IPS-NIHi7 (cell line): Measurements from ENCODE around the gene IZUMO1.

Experiments
- DNase-seq: peaks from one replicate; pipeline ENCODE4 v3.0.0; 2012; ENCODE audit warnings: mixed read lengths; ENCODE audit errors: extremely low spot score

IZUMO1 gene

DNA sequence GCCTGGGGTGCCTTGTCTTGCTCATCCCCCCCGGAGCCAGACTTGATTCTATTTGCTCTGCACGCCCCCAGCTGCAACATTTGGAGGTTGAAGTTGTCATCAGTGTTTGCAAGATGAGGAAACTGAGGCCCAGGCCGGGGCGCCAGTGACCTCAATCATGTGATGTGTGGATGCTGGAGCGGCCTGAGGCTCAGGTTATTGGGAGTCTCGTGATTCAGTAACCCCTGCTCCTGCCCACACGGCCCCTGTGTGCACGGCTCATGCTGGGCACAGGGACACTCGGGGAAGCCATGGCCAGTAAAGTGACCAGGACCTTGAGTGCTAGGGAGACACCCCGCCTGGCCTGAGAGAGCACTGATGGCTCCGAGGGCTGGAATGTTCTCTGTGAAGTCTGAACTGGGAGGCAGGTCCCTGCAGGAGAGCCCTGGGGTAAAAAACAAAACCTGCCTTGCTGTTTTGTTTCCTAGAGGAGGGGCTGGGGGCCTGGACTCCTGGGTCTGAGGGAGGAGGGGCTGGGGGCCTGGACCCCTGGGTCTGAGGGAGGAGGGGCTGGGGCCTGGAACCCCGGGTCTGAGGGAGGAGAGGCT, 10.5 kb upstream of the IZUMO1 start:
- DNase-seq = no peak

DNA sequence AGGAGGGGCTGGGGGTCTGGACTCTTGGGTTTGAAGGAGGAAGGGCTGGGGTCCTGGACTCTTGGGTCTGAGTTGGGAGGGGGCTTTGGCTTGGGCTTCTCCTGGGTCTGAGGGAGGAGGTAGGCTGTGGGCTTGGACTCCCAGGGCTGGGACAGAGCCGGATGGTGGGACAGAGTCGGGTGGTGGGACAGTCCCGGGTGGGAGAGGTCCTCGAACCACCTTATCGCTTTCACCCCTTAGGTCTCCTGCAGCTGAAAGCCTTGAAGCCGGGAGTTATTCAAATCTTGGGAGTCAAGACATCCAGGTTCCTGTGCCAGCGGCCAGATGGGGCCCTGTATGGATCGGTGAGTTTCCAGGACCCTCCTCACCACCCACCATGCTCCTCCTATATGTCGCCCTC, 10.0 kb upstream of the IZUMO1 start:
- DNase-seq = no peak

DNA sequence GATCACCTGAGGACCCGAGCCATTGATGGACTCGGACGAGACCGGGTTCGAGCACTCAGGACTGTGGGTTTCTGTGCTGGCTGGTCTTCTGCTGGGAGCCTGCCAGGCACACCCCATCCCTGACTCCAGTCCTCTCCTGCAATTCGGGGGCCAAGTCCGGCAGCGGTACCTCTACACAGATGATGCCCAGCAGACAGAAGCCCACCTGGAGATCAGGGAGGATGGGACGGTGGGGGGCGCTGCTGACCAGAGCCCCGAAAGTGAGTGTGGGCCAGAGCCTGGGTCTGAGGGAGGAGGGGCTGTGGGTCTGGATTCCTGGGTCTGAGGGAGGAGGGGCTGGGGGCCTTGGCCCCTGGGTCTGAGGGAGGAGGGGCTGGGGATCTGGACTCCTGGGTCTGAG, 9.5 kb upstream of the IZUMO1 start:
- no peak for DNase-seq

DNA sequence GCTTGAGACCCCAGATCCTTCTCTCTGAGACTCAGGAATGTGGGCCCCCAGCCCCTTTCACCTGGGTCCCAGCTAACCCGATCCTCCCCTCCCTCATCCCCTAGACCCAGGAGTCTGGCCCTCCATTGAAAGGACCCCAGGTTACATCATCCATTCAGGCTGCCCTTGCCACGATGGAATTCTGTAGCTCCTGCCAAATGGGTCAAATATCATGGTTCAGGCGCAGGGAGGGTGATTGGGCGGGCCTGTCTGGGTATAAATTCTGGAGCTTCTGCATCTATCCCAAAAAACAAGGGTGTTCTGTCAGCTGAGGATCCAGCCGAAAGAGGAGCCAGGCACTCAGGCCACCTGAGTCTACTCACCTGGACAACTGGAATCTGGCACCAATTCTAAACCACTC, 9.1 kb upstream of the IZUMO1 start:
- no peak for DNase-seq

DNA sequence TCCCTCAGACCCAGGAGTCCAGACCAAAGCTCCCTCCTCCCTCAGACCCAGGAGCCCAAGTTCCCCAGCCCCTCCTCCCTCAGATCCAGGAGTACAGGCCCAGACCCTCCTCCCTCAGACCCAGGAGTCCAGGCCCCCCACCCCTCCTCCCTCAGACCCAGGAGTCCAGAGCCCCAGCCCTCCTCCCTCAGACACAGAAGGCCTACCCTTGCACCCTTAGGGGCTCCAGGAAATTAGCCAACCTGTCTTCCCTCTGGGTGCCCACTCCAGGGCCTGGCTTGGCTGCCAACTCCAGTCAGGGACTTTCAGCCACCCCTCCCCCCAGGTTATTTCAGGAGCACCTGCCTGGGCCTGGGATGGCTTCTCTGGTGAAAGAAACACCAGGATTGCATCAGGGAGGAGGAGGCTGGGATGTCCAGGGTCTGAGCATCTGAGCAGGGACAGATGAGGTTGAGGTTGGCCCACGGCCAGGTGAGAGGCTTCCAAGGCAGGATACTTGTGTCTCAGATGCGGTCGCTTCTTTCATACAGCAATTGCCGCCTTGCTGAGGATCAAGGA, 8.5 kb upstream of the IZUMO1 start, which contains the start of gene FGF21:
Gene FGF21 (plus strand): TSS at position 441 of the 558 bp plus-strand sequence. CDS start 713 bp downstream, outside the sequence.
- DNase-seq = no peak

DNA sequence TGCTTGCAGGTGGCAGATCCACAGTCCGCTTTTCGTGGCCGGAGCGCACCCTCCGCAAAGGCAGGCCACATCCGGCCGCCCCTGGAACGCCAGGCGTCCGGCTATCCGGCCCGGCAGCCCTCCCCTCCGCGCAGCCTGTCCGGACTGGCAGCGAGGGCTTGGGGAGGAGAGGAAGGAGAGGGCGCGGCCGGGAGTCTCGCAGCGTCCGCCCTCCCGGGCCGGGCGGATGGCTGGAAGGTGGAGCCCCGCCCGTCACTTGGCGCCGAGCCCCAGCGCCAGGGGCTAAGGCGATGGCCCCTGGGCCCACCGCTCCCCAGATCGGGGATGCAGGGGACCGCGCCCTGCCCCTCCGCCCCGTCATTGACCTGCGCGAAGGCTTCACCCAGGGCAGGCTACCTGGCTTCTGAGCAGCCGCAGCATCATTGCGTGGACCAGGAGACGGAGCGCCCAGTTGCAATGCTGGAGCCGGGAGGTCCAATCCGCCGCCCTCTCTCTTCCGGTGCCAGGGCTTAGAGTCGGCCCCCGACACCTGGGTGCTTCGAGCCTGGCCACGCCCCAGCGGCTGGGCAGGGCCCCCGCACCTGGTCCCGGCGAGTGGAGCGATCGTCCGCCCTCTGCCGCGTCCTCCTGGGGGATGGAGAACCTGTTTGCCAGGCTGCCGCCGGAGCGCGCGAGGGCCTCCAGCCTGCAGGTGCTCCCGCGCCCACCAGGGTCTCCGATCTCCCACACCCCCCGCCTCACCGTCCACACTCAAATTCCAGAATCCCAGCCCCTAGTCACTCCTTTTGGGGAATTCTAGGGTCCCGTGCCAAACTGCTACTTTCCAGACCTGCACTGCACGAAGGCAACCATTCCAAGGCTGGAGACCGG, 6.0 kb upstream of the IZUMO1 start, which contains the start of gene FUT1:
Gene FUT1 (minus strand): TSS at position 146 of the 870 bp plus-strand sequence. CDS start 1,360 bp downstream, outside the sequence.
- DNase-seq = peak; percentile 92

DNA sequence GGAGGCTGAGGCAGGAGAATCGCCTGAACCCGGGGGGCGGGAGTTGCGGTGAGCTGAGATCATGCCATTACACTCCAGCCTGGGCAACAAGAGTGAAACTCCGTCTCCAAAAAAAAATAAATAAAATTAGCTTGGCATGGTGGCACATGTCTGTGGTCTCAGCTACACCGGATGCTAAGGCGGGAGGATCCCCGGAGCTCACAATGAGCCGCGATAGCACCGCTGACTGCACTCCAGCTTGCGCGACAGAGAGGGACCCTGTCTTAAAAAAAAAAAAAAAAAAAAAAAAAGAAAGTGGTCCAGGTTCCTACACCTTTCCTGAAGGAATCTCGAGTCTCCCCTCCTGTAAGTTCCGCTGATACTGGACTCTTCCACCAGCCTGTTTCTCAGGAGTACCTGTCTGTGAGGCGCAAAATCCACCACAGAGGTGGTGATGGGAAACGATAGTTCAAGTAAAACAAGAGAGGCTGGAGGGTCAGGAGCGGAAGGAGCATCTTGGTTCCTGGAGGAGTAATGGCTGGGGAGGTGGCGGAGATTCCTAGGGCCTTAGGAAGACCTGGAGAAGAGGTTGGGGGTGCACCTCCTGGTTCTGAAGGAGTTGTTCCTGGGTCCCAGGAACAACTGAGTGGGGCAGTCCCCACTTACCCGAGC, 5.3 kb upstream of the IZUMO1 start:
- DNase-seq = no peak

DNA sequence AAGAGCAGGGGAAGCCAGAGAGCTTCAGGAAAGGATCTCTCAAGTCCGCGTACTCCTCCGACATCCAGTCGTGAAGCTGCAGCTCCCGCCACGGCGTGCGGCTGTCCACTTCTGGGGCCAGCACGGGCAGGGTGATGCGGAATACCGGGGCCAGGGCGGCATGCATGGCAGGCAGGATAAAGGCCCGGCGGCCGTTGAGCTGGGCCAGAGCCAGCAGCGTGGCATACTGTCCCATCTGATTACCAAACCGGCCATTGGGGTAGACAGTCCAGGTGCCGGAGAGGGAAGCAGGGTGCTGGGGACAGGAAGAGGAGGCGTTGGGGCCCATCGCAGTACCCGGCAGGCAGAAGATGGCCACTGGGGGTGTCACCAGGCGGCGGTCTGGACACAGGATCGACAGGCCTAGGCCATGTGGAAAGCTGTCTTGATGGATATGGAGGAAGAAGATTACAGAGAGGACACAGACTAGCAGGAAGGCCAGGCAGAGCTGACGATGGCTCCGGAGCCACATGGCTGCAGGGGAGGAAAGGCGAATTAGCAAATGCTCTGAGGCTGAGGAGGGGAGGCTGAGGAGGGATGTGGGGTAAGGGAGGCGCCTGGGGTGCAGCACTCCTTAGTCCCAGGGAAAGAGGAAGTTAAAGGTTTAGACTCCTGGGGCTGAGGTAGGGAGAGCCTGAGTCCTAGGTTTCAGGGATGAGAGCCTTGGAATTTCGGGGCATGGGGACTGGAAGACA, 4.2 kb upstream of the IZUMO1 start:
- no peak for DNase-seq

DNA sequence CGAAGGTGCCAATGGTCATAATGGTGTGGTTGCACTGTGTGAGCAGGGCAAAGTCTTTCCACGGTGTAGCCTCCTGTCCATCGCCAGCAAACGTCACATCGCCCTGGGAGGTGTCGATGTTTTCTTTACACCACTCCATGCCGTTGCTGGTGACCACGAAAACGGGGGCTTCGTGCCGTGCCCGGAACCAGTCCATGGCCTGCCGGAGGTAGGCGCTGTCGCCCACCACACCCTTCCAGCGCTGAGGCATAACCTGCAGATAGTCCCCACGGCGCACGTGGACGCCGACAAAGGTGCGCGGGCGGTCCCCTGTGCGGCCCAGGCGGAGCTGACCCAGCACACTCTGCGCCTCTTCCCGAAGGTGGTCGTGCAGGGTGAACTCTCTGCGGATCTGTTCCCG, 3.6 kb upstream of the IZUMO1 start:
- no peak for DNase-seq

DNA sequence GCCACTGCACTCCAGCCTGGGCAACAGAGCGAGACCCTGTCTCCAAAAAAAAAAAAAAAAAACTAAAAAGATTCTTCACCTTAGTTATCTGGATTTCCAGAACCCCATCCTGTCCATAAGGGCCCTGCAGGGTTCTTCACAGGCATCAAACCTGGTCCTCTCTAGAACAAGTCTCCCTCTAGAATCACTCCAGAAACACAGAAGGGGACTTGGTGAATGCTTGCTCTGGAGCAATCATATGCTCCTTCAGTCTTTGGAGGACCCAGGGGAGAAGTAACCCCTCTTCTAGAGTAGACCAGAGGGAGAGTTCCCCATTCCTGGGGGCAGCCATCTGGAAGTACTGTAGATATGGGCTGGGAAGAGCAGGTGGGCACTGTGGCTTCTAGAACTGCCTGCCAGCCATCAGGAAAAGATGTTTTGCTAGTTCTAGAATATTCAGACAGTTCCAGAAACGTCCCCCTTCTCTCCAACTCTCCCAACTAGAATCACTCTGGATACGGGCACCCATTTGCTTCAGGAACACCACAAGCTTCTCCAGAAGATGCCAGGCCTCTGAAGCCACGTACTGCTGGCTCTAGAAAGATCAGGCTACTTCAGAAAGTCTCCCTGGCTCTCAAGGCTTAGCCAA, 3.0 kb upstream of the IZUMO1 start:
- no peak for DNase-seq

DNA sequence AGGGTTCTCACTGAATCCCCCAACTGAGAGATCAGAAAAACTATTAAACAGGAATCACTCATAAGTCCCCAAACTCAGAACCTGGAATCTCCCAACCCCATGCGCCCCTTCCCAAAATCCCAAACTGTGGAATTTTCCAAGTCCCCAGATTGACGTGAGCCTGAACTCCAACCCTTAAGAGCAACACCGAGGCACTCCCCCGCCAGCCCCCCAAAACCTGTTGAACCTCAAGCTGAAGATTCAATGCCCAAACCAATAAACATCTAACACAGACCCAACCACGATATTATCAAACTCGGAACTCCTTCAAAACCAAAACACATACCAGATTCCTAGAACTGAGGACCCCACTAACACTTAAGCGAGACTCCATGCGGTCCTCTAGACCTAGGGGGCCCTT, 599 bp downstream of the IZUMO1 start:
- DNase-seq = no peak

DNA sequence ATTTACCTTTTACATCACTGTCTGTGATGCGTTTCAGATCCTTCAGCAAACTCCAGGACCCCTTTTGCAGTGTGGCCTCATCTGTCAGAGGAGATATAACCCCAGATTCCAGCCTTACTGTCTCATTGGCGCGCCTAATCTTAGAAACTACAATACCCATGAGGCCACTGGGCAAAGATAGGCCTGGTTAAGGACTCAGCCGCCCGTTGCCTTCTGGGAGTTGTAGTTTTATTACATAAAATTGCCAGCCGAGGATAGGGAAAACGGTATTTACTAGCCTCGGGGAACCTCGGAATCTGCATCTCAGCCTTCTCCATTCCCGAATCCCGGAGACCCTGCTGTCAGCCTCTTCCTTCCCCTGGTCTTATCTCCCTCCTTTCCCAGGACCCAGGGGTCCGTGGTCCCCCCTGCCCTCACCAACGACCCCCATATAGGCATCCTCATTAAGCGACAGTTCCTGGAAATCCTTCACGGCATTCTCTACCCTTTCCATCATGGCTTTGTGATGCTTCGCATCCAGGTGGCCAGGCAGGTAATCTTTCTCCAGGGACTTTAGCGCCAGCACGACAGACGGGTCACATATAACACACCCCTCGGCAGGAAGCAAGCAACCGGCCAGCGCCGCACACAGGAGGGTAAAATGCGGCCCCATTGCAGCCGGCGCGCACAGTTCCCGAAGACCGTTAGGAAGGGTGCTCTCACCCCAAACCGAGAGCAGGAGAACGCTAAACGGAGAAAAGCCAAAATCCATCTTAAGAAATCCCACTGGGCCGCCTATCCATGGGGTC, 1.3 kb downstream of the IZUMO1 start:
- peak; percentile 70 for DNase-seq

DNA sequence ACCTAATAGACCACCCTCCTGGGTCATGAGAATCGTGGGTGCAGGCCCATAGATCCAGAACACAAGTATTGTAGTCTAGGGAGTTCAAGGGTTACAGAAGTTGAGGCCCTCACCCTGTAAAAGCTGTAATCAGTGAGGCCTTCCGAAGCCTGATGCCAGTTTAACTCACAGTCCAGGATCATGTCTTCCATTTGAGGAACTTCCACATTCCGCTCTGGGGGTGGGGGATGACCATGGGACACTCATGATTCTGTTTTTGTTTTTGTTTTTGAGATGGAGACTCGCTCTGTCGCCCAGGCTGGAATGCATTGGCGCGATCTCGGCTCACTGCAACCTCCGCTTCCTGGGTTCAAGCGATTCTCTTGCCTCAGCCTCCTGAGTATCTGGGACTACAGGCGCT, 4.6 kb downstream of the IZUMO1 start:
- DNase-seq = no peak

DNA sequence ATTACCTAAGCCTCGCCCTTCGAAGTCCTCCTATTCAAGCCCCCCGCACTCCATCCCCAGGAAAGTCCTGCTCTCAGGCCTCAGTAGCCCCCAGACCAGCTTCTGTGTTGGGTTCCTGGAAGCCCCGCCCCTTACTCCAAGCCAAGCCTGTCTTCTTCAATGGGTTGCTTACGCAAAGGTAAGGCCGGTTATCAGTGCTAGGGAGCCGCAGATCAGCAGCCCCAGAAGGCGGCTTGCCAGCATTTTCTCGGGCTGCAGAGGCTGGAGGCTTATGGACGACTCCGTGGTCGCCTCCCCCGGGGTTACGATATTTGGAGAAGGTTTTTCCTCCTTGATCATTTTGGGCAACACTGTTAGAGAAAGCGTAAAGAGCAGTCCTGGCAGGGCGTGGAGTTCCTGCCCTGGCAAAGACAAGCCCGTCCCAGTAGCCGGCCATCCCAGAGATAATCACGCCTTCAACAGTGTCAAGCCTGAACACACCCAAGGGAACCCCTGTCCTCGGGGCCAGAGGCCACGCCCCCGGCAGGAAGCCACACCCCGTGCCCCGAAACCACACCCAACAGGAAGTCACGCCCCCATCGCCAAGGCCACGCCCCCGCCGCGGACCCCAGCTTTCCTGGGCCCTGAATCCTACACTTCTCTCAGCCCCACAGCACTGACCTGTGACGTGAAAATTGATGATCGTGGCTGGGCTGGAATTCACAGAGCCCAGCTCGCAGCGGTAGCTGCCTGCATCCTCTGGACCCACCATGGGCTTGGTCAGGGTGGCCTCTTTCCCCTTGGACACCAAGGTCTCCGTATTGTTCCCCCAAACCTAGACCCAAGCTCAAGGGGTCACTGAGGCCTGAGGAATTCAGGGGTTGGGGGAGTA, 5.3 kb downstream of the IZUMO1 start:
- peak; percentile 80 for DNase-seq

DNA sequence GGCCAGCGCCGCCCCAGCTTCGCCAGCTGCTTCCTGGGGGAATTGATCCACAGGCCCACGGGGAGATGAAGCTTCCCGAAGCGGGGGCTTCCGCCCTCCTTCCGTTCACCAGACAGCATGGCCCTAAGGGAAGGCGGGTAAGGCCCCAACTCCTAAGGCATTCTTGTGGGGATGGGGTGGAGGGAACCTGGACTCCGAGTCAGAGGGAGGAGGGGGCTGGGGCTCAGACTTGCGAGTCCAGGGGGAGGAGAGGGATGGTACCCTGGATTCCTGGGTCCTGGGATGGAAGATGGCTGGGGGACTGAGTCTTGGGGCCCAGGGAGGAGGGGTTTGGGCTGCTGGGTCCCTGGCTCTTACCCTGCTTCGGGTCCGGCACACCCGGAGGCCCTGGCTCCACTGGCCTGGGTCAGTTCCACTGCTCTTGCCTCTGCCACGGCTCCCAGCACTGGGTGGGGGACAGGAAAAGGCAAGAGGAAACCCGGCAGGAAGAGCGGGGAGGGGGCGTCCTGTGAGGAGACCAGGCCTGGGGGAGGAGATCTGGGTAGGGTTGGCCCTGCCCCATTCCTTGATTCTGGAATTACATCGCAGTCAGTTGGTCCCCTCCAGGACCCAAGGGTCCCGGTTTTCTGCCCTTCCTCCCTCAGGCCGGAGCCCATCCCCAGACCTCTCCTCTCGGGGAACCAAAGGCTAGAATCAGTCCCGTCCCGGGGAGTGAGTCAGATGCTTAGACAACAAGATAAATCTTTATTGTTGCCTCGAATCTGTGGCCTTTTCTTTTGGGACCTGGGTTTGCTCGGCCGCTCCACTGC, 6.3 kb downstream of the IZUMO1 start, which contains the start of gene RASIP1:
Gene RASIP1 (minus strand): TSS at position 447 of the 809 bp plus-strand sequence. CDS start 328 bp downstream, at position 119.
- DNase-seq = no peak

DNA sequence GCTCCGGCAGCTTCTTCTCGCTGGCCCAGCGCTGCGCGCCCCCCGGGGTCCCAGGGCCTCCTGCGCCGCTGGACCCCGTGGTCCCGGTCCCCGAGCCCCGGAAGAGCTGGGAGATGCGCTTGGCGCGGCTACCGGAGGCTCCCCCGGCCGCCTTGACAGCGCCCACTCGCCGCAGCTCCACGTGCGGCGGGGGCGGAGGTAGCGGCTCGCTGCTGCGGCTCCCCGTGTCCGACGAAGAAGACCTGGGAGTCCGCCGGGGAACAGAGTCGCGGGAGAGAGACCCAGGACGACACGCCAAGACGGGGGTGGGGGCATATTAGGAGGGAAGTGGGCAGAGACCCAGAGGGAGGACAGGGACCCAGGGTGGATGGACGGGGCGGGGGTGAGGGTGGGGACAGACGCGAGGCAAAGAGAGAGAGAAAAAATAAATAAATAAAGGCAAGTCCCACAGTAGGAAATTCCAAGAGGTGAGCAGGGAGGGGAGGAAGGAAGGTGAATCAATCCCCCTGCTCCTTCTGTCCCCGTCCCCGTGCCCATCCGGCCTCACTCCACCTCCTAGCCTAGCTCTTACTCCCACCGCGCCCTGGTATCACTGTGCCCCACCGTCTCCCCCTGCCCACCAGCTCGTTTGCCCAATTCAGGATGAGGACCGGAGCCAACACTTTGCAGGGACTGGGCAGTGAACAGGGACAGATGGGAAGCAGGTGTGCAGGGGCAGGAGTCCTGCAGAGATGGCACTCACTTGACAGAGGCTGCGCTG, 7.1 kb downstream of the IZUMO1 start:
- DNase-seq = no peak

DNA sequence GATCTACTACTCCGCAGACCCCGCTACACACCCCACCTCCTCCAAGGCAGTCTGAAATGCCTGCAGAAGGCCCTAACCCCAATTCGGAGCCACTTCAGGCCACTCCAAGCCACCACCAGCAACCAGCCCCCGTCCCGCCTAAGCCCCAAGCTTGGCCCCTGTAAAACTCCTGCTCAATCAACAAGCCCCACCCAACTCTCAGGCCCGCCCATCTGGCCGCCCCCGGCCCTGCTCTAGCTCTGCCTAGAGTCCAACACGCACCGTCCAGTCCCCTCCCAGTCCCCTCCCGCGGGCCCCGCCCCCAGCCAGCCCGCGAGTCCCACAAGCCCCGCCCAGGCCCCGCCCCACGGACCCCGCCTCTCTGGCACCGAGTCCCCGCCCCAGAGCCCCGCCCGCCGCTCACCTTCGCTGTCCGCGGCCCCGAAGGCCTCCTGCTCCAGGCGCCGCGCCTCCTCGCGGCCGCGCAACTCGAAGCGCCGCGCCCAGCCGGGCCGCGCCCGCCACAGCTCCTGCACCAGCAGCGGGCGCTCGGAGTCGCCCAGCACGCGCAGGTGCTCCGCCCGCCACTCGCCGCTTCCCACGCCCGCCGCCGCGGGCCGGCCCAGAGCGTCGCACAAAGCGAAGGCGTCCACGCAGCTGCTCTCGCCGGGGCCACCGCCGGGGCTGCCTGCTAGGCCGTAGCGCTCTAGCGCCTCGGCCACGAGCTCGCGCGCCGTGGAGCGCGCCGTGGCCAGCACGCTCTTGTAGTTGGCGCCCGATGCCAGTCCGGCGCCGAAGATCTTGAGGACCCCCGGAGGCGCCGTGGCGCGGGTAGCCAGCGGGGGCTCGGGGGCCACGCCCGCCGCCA, 7.9 kb downstream of the IZUMO1 start:
- DNase-seq = peak; percentile 97
